Heart right ventricle (tissue), 16 donors: ENCODE results near the gene FAM53A. TPM values are rescaled to one million over a fixed set of nuclear protein-coding genes. Genes with fewer than 3 reads are reported as not detected.

Experiments used
- ATAC-seq, 8 donors: fragments of 200-7000 bp; cut with Tn5 transposase; one replicate each; pipeline ENCODE4 v1.9.1; 2020; ENCODE audit warnings: mild to moderate bottlenecking in 8 of 8, moderate library complexity in 8 of 8, moderate number of reproducible peaks in 1 of 8
- DNase-seq, 2 donors: peaks; one replicate each; pipeline ENCODE4 v3.0.0-alpha.2; 2020
- H3K27ac ChIP-seq, 10 donors: fragments of 200-600 bp; sonication (generic) in 2 of 10; one replicate each; pipeline versions ENCODE4 v1.5.0 to v1.8.0; 2020 to 2022; ENCODE audit warnings: mild to moderate bottlenecking in 3 of 10
- H3K27me3 ChIP-seq, 7 donors: fragments of 200-600 bp; one replicate each; pipeline ENCODE4 v1.8.0; 2021 to 2022; ENCODE audit warnings: mild to moderate bottlenecking in 2 of 7
- H3K36me3 ChIP-seq, 9 donors: fragments of 200-600 bp; sonication (generic) in 1 of 9; one replicate each; pipeline versions ENCODE4 v1.5.0 to v1.8.0; 2020 to 2022; ENCODE audit warnings: mild to moderate bottlenecking in 2 of 9
- H3K4me1 ChIP-seq, 9 donors: fragments of 200-600 bp; sonication (generic) in 1 of 9; one replicate each; pipeline versions ENCODE4 v1.5.0 to v1.8.0; 2020 to 2022; ENCODE audit warnings: mild to moderate bottlenecking in 4 of 9
- H3K4me3 ChIP-seq, 10 donors: fragments of 200-600 bp; sonication (generic) in 2 of 10; one replicate each; pipeline versions ENCODE4 v1.5.0 to v1.8.0; 2020 to 2022; ENCODE audit warnings: mild to moderate bottlenecking in 7 of 10, moderate library complexity in 2 of 10
- H3K9me3 ChIP-seq, 11 donors: fragments of 200-600 bp in 10 of 11; sonication (generic) in 2 of 11; one replicate each; pipeline versions ENCODE4 v1.5.0 to v1.8.0; 2013 to 2022; ENCODE audit warnings: mild to moderate bottlenecking in 2 of 11, control low read depth in 1 of 11, moderate library complexity in 1 of 11
- WGBS, 2 donors: extraction: QIAGEN DNeasy Blood & Tissue Kit; methylation state at CpG; one replicate each; pipeline ENCODE4 v1.1.7; 2013; ENCODE audit warnings: inconsistent platforms in 1 of 2; 5-methylcytosine and 5-hydroxymethylcytosine counted together
- intact Hi-C, 10 donors: fragments of 100-400 bp; cut with DNase I; formaldehyde crosslinking; loops; one replicate each; pipeline versions ENCODE4 v1.11.1 to v1.14.2; 2022
- polyA plus RNA-seq, 2 donors: library from polyadenylated mRNA; stranded (reverse); fragments of 200-250 nt; gene quantifications; one replicate each; pipeline ENCODE4 v1.2.3, GENCODE V29; 2013
- total RNA-seq, 10 donors: library from RNA; stranded (reverse); fragmentation: NEBNext Ultra II Directional in 3 of 10; extraction: Animal tissue kit (Norgen Biotek cat#: 25700) in 3 of 10; gene quantifications; one replicate each; pipeline versions ENCODE4 v1.2.1 to v1.2.4, GENCODE V29; 2021 to 2023
- TF ChIP-seq, protein P1 (sequence below), 9 donors: fragments of 200-600 bp; sonication (generic) in 2 of 9; IDR thresholded peaks; one replicate each; pipeline versions ENCODE4 v1.5.0 to v1.8.0; 2021 to 2022; ENCODE audit warnings: antibody characterized with exemption in 9 of 9, mild to moderate bottlenecking in 5 of 9, moderate library complexity in 1 of 9
- donor health status: Arrhythmogenic right ventricular cardiomyopathy.
- donor health status: ischemic (EF 13 %, LVEDD 7.1; RV severe dilation, severe dysfunction).
- donor health status: healthy with polysubstance abuse.
- donor health status: DM: no; HTN: yes; CAD: no.
- donor health status: DM: no; HTN: no; CAD: no.
- donor health status: ischemic (EF 25% LVEDD 6.9; RV normal size, moderate dysfunction).
- donor health status: ischemic (EF 25% LVEDD 5.7; RV mildly dilated, moderate dysfunction).
- donor health status: healthy.
- donor health status: DM: yes; HTN: yes; CAD: no.
- donor health status: Ischemic cardiomyopathy.
- donor health status: ischemic (EF 35%, LVEDD 5.7; RV mildly dilated, moderate dysfunction).
- donor health status: nonischemic (EF 11% LVEDD 7.7; RV severe dilation, severe dysfunction).
- donor health status: DM: yes; HTN: yes; CAD: no.
- donor health status: PGD.
- donor health status: ischemic (EF 29% LVEDD 5.4; RV normal size, mild dysfunction).
- donor health status: nonischemic (EF 23%, LVEDD 6.1; RV moderate dilation, normal function).

FAM53A gene
- total and polyA plus RNA-seq, 12 donors = 0.24 to 1.5 (median 0.74) TPM

DNA sequence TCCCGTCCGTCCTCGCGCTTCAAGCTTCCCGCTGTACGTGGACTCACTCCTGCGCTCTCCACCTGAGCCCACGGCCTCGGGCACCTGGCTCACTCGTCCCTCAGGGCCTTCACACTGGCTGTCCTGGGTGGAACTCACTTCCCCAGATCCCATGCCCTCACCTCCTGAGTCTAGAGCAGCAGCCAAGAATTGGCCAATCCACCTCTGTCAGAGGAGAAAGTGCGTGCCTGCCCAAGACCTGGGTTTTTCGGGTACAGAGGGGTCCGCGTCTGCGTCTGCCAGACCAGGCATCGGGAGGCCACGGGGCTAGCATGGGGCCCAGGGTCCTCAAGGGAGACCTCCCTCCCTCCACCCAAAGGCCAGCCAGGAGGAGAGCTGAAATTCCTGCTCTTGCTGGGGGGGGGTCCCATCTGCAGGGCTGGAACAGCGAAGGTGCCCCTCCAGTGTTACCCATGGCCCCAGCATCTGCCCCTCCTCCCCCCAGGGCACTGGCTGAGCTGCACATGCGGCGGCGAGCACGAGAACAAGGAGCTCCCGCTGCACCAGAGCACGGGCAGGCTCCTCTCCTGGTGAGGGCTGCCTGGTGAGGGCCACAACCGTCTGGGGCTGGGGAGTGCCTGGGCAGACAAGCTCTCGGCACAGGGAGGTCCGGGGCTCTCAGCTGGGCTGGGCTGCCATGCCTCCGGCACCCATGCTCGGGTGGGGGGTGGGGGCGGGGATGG lies 47.5 kb downstream of the FAM53A start:
- peaks cover 0 to 10% (median 0%) of the 10 kb centered on the region in 11 donors for H3K9me3 ChIP-seq
- H3K27me3 ChIP-seq = peaks cover 0 to 21% (median 0%) of the 10 kb centered on the region in 7 donors
- no peaks in the 10 kb centered on the region for H3K36me3 ChIP-seq
- H3K27ac ChIP-seq = no peak overlapping the region
- WGBS, 2 donors = 90% methylated on average over 30 of the region's 30 CpGs
- H3K4me3 ChIP-seq = no peak overlapping the region
- peaks cover 0 to 5% (median 0%) of the 10 kb centered on the region in 9 donors for H3K4me1 ChIP-seq
- DNase-seq (no peak), ATAC-seq (no peak)
- intact Hi-C loops = loop anchor here in 1 of 10 donors (10.0 kb wide), 1 partner anchor 502 kb away; no protein-coding TSS in a partner anchor
- TF ChIP-seq, protein P1, sequence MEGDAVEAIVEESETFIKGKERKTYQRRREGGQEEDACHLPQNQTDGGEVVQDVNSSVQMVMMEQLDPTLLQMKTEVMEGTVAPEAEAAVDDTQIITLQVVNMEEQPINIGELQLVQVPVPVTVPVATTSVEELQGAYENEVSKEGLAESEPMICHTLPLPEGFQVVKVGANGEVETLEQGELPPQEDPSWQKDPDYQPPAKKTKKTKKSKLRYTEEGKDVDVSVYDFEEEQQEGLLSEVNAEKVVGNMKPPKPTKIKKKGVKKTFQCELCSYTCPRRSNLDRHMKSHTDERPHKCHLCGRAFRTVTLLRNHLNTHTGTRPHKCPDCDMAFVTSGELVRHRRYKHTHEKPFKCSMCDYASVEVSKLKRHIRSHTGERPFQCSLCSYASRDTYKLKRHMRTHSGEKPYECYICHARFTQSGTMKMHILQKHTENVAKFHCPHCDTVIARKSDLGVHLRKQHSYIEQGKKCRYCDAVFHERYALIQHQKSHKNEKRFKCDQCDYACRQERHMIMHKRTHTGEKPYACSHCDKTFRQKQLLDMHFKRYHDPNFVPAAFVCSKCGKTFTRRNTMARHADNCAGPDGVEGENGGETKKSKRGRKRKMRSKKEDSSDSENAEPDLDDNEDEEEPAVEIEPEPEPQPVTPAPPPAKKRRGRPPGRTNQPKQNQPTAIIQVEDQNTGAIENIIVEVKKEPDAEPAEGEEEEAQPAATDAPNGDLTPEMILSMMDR (IDR thresholded peaks at IDR 0.05) = no peak

DNA sequence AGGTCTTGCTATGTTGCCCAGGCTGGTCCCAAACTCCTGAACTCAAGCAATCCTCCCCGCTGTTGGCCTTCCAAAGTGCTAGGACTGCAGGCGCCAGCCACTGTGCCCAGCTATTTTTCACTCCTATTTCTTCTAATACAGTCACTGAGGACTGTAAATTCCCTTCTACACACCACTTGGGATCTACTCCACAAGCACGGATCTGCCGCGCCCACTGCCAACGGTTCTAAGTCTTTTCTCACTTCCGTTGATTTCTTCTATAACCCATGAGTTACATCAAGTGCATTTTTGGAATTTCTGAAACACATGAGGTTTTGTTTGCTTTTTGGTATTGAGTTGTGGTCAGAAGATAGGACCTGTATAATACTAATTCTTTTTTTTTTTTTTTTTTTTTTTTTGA lies 48.6 kb downstream of the FAM53A start:
- WGBS, 2 donors = 95 to 97% methylated on average over 7 of the region's 7 CpGs
- Histone ChIP-seq H3K36me3 (no peaks in the 10 kb centered on the region), H3K27me3 (peaks cover 0 to 21% (median 0%) of the 10 kb centered on the region in 7 donors), H3K4me1 (peaks cover 0 to 5% (median 0%) of the 10 kb centered on the region in 9 donors), H3K4me3 (no peak overlapping the region), H3K27ac (no peak overlapping the region), H3K9me3 (peaks cover 0 to 10% (median 0%) of the 10 kb centered on the region in 11 donors)
- intact Hi-C loops = loop anchor here in 1 of 10 donors (10.0 kb wide), 1 partner anchor 501 kb away; no protein-coding TSS in a partner anchor
- DNase-seq (no peak), ATAC-seq (no peak)
- TF ChIP-seq, protein P1 (IDR thresholded peaks at IDR 0.05) = no peak

DNA sequence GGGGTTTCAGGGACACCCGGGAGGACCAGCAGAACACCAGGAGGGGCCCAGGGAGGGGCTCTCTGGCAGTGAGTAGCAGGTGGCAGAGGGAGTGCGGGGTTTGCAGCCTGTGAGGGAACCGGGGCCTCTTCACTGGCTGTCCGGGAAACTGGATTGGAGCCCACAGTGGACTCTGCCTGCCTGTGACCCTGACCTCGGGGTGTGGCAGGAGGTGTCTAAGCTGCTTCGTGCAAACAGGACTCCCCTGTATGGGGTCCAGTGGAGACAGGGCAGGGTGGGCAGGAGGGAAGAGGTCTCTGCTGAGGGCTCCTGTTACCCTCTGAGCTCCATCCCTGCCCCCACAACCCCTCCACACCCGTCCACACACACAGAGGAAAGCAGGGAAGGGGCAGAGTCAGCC lies 50.1 kb downstream of the FAM53A start:
- ATAC-seq (no peak), DNase-seq (no peak)
- H3K4me3 ChIP-seq = no peak overlapping the region
- H3K27me3 ChIP-seq = peaks cover 0 to 21% (median 0%) of the 10 kb centered on the region in 7 donors
- H3K9me3 ChIP-seq = peaks cover 0 to 10% (median 0%) of the 10 kb centered on the region in 11 donors
- H3K27ac ChIP-seq = no peak overlapping the region
- H3K4me1 ChIP-seq = peaks cover 0 to 8% (median 0%) of the 10 kb centered on the region in 9 donors
- intact Hi-C loops = loop anchor here in 4 of 10 donors (5.0 to 10.0 kb wide), 2 partner anchors 277 to 499 kb away; no protein-coding TSS in a partner anchor
- no peaks in the 10 kb centered on the region for H3K36me3 ChIP-seq
- WGBS, 2 donors = 66 to 68% methylated on average over 7 of the region's 7 CpGs
- TF ChIP-seq, protein P1 (IDR thresholded peaks at IDR 0.05) = no peak

DNA sequence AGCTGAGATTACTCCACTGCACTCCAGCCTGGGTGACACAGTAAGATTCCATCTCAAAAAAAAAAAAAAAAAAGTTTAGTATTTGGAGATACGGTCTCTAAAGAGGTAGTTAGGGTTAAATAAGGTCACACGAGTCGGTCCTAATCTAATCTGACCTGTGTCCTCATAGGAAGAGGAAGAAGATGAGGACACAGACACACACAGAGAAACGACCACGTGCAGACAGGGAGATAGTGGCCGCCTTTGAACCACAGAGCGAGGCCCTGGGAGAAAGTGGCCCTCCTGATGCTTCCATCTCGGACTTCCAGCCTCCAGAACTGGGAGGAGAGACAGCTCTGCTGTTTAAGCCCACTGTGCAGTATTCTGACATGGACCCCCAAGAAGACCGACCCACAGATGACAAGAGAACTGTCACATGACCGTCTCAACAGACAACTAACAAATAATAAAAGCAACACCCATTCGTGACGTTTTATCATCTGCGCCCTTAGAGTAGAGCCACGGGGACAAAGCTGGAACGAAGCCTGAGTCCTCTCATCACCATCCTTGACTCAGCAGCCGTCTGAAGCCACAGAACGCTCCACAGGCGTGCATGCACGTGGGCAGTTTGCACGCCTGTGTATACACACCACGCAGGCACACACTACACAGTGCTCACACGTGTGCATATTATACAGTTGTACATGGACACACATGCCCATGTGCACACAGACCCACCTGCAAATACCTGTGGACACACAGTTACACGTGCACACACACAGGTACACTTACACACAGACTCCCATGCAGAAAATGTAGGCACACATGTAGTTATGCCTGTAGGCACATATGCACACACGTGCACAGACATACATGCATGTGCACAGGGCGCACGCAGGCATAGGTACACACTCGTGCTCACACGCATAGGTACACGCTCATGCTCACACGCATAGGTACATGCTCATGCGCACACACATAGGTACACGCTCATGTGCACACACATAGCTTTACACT lies 51.7 kb downstream of the FAM53A start:
- peaks cover 0 to 10% (median 0%) of the 10 kb centered on the region in 11 donors for H3K9me3 ChIP-seq
- no peak overlapping the region for H3K4me3 ChIP-seq
- DNase-seq = no peak
- no peak overlapping the region for H3K27ac ChIP-seq
- intact Hi-C loops = loop anchor here in 4 of 10 donors (5.0 to 10.0 kb wide), 2 partner anchors 275 to 498 kb away; no protein-coding TSS in a partner anchor
- peaks cover 0 to 14% (median 0%) of the 10 kb centered on the region in 7 donors for H3K27me3 ChIP-seq
- peak in 3 of 8 donors; percentile 40 to 58 (median 47) for ATAC-seq
- peaks cover 0 to 8% (median 0%) of the 10 kb centered on the region in 9 donors for H3K4me1 ChIP-seq
- TF ChIP-seq, protein P1 (IDR thresholded peaks at IDR 0.05) = no peak
- WGBS, 2 donors = 49 to 52% methylated on average over 32 of the region's 32 CpGs
- H3K36me3 ChIP-seq = no peaks in the 10 kb centered on the region
